GM10266 (cell line): Measurements from ENCODE around the gene SLC16A6.

ENCODE experiments used
- DNase-seq: peaks from one replicate; pipeline ENCODE4 v3.0.0; 2012; ENCODE audit errors: extremely low spot score
- CTCF ChIP-seq: IDR thresholded peaks from 2 replicates; pipeline ENCODE4 v1.5.1; 2012; ENCODE audit warnings: mild to moderate bottlenecking, low read depth; ENCODE audit not compliant: control insufficient read depth, insufficient read depth; ENCODE audit errors: missing control alignments

SLC16A6 gene

GRCh38 chr17:68293490-68294195 lies 2.7 kb upstream of the SLC16A6 start:
- no peak for TF ChIP-seq CTCF
- no peak for DNase-seq

GRCh38 chr17:68292689-68293040 lies 1.7 kb upstream of the SLC16A6 start:
- TF ChIP-seq CTCF: no peak

GRCh38 chr17:68291836-68292688 lies 1.1 kb upstream of the SLC16A6 start:
- peak; percentile 93 for DNase-seq
- TF ChIP-seq CTCF: no peak

More at GRCh38 chr17:68292689-68293040, 1.7 kb upstream of the SLC16A6 start:
- no peak for DNase-seq

GRCh38 chr17:68290268-68290954 lies 516 bp downstream of the SLC16A6 start:
- no peak for TF ChIP-seq CTCF
- DNase-seq: peak; percentile 56

- TF ChIP-seq CTCF: no peak
- no peak for DNase-seq
Observed at GRCh38 chr17:68289936-68290267, 1.0 kb downstream of the SLC16A6 start.

- DNase-seq: no peak
- TF ChIP-seq CTCF: no peak
Observed at GRCh38 chr17:68289473-68289872, 1.5 kb downstream of the SLC16A6 start.

GRCh38 chr17:68288804-68289203 lies 2.1 kb downstream of the SLC16A6 start:
- TF ChIP-seq CTCF: no peak
- DNase-seq: peak; percentile 69
